ENCODE measurements around the gene FAM200B.

Gene FAM200B

DNA sequence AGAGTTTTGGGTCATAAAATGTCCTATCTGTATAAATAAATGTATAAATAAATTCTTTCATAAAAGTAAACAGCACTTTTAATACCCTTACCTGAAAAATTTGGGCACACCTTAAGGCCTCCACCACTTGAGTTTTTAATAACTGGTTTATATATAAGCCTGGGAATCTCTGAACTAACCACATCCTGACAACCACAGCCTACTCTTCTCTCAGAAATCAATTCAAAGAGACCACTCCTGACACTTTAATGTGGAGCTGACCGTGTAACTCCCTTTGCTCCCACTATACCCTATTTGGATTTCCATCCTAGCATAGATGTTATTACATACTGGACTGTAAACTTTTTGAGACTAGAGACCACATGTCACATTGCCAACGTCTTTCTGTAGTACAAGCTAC is 30.0 kb upstream of the FAM200B start:
- TF ChIP-seq REST (IDR thresholded peaks at IDR 0.05; ENCODE audit: insufficient read depth in 1 of 2, low read depth in 2 of 2, low read length in 2 of 2) (no peak), SIN3A (IDR thresholded peaks at IDR 0.05; ENCODE audit: borderline replicate concordance, insufficient read depth, low read length) (no peak), FOXP2 (optimal IDR thresholded peaks at IDR 0.05; ENCODE audit: borderline replicate concordance, extremely low read depth, extremely low read length, insufficient read depth) (no peak), TAF1 (IDR thresholded peaks at IDR 0.05; ENCODE audit: borderline replicate concordance, insufficient read depth, low read length) (no peak), POLR2AphosphoS5 (IDR thresholded peaks at IDR 0.05; ENCODE audit: low read depth, low read length) (no peak)

DNA sequence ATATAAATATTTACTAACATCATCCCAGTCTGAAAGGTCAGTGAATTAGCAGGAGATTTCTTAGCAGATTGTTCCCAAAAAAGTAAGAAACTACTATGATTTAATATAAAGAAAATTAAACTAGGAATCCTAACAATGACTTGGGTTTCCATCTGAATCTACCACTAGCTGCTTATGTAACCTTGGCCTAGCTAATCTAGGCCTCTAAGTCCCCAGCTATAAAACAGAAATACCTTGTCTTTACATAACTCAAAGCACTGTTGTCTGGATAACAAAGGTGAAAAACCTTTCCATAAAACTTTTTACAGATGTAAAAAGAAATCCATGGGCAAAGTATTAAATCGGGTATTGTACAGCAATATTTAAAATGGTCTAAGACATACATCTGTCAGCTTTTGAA is 29.4 kb upstream of the FAM200B start:
- no peak for TF ChIP-seq REST (IDR thresholded peaks at IDR 0.05; ENCODE audit: insufficient read depth in 1 of 2, low read depth in 2 of 2, low read length in 2 of 2)
- TF ChIP-seq SIN3A (IDR thresholded peaks at IDR 0.05; ENCODE audit: borderline replicate concordance, insufficient read depth, low read length): no peak
- no peak for TF ChIP-seq POLR2AphosphoS5 (IDR thresholded peaks at IDR 0.05; ENCODE audit: low read depth, low read length)
- TF ChIP-seq FOXP2 (optimal IDR thresholded peaks at IDR 0.05; ENCODE audit: borderline replicate concordance, extremely low read depth, extremely low read length, insufficient read depth): no peak
- TF ChIP-seq TAF1 (IDR thresholded peaks at IDR 0.05; ENCODE audit: borderline replicate concordance, insufficient read depth, low read length): no peak

DNA sequence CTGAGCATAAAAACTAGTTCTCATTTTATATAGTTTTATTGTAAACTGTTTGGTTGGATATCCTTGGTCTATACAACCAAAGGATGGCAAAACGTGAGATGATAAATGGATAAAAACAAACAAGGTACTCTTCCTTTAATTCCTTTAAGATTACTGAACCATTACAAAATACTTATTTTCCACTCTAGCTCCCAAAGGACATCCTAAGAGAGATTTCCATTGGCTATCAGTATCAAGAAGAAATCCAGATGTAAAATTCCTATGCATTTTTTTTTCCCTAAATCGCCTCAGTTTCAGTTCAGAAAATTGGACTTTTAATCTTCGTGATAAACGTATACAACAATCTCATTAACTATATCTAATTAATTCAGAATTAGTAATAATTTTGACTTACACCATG is 28.8 kb upstream of the FAM200B start:
- TF ChIP-seq SIN3A (IDR thresholded peaks at IDR 0.05; ENCODE audit: borderline replicate concordance, insufficient read depth, low read length): no peak
- no peak for TF ChIP-seq POLR2AphosphoS5 (IDR thresholded peaks at IDR 0.05; ENCODE audit: low read depth, low read length)
- no peak for TF ChIP-seq TAF1 (IDR thresholded peaks at IDR 0.05; ENCODE audit: borderline replicate concordance, insufficient read depth, low read length)
- no peak for TF ChIP-seq REST (IDR thresholded peaks at IDR 0.05; ENCODE audit: insufficient read depth in 1 of 2, low read depth in 2 of 2, low read length in 2 of 2)
- no peak for TF ChIP-seq FOXP2 (optimal IDR thresholded peaks at IDR 0.05; ENCODE audit: borderline replicate concordance, extremely low read depth, extremely low read length, insufficient read depth)

- no peak for TF ChIP-seq FOXP2 (optimal IDR thresholded peaks at IDR 0.05; ENCODE audit: borderline replicate concordance, extremely low read depth, extremely low read length, insufficient read depth)
These were observed 28.2 kb upstream of the FAM200B start for GRCh38 chr4:15653420-15653819.

DNA sequence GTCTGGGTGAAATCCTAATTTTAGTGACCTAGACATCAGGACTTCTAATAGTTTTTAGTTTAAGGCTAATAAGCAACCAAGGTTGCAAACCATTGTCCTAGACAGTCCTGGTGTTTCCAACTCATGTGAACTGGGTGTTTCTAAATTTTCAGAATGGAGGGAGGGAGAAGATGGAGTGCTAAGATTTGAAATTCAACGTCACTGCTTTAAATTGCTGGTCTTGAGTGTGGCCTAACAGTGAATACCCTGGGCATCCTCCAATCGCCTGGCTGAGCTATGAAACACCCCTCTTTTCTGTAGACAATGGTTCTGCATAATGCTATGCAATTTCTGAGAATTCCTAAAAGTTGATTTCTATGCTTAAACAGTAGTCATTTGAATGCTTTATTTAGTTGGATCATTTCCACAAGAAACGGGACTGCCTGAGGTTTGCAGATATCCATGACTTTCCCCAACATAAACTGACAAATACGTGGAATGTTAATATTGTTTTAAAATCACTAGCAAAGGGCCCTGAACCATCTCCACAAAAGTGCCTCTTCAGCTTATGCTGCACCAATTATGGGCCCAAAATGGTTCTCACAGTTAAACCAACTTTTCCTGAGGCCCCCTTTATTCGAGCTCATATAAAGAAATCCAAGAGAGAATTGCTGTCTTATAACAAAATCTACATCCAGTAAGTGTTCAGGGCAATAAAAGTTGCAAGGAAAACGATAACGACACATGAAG is 27.6 kb upstream of the FAM200B start:
- TF ChIP-seq REST (IDR thresholded peaks at IDR 0.05; ENCODE audit: insufficient read depth in 1 of 2, low read depth in 2 of 2, low read length in 2 of 2) (no peak), SIN3A (IDR thresholded peaks at IDR 0.05; ENCODE audit: borderline replicate concordance, insufficient read depth, low read length) (no peak), TAF1 (IDR thresholded peaks at IDR 0.05; ENCODE audit: borderline replicate concordance, insufficient read depth, low read length) (no peak), FOXP2 (optimal IDR thresholded peaks at IDR 0.05; ENCODE audit: borderline replicate concordance, extremely low read depth, extremely low read length, insufficient read depth) (no peak), POLR2AphosphoS5 (IDR thresholded peaks at IDR 0.05; ENCODE audit: low read depth, low read length) (no peak; the same call in 1 of the 2 replicates)

All from PFSK-1 (cell line).